T-helper 17 cell (primary cell): ENCODE measurements around the gene CROCC. TPM values are rescaled to one million over a fixed set of nuclear protein-coding genes. Genes with fewer than 3 reads are reported as not detected.
A peak's percentile ranks its signal among the peaks of the same experiment; 100 is the strongest.
"Not testable (repeated sequence)": the region's sequence is repeated elsewhere in the genome, so short reads cannot be mapped to it uniquely, and the experiment has no call there.

ENCODE experiments used
- ATAC-seq: fragments of 150-1000 bp; cut with Tn5 transposase; 2 replicates; pipeline ENCODE4 v1.10.0; 2021; ENCODE audit warnings: mild to moderate bottlenecking, moderate library complexity
- DNase-seq, 3 donors: peaks; one replicate each; pipeline versions ENCODE4 v3.0.0 to v3.0.0-alpha.2; 2020 to 2021
- H3K9me3 ChIP-seq: one replicate; pipeline ENCODE4 v1.7.0; 2013; ENCODE audit warnings: low read length, mild to moderate bottlenecking; ENCODE audit not compliant: control insufficient read depth, poor library complexity, severe bottlenecking
- H3K27ac Mint-ChIP-seq: one replicate; pipeline ENCODE4 v1.8.0; 2022; ENCODE audit warnings: mild to moderate bottlenecking, moderate library complexity, mixed read lengths
- H3K27me3 Mint-ChIP-seq: one replicate; pipeline ENCODE4 v1.8.0; 2022; ENCODE audit warnings: mixed read lengths
- H3K36me3 Mint-ChIP-seq: one replicate; pipeline ENCODE4 v1.8.0; 2022; ENCODE audit warnings: low read depth, mixed read lengths
- H3K4me1 Mint-ChIP-seq: one replicate; pipeline ENCODE4 v1.8.0; 2022; ENCODE audit warnings: mild to moderate bottlenecking, mixed read lengths
- H3K4me3 Mint-ChIP-seq: one replicate; pipeline ENCODE4 v1.8.0; 2022; ENCODE audit warnings: mild to moderate bottlenecking, moderate library complexity, mixed read lengths
- total RNA-seq, 4 donors: library from RNA in 2 of 4; stranded (reverse) in 2 of 4; gene quantifications; one replicate each; pipeline ENCODE4 v1.2.3 and lab custom pipeline; 2022 to 2026

CROCC gene
- total RNA-seq, 2 donors from 2014 or later: 52.4 to 55.9 TPM

GRCh38 chr1:16914928-16915626, 6.7 kb upstream of the CROCC start:
- Mint-ChIP-seq H3K4me3 (peak overlapping the region; percentile 97), H3K27ac (peak overlapping the region; percentile 80), H3K4me1 (peaks cover 43% of the 10 kb centered on the region)
- H3K9me3 ChIP-seq, DNase-seq, ATAC-seq, H3K27me3 Mint-ChIP-seq, H3K36me3 Mint-ChIP-seq: not testable (repeated sequence)

GRCh38 chr1:16915627-16915973, 6.1 kb upstream of the CROCC start:
- no peaks in the 10 kb centered on the region for H3K27me3 Mint-ChIP-seq
- no peak for DNase-seq
- peak overlapping the region; percentile 80 for H3K27ac Mint-ChIP-seq
- H3K4me3 Mint-ChIP-seq: peak overlapping the region; percentile 97
- H3K9me3 ChIP-seq: no peaks in the 10 kb centered on the region
- peaks cover 43% of the 10 kb centered on the region for H3K4me1 Mint-ChIP-seq
- no peak for ATAC-seq
- H3K36me3 Mint-ChIP-seq: peaks cover 3% of the 10 kb centered on the region

- peak overlapping the region; percentile 80 for H3K27ac Mint-ChIP-seq
- not testable (repeated sequence) for H3K4me3 Mint-ChIP-seq, H3K9me3 ChIP-seq, ATAC-seq, DNase-seq, H3K27me3 Mint-ChIP-seq, H3K36me3 Mint-ChIP-seq
- H3K4me1 Mint-ChIP-seq: peaks cover 49% of the 10 kb centered on the region
These were observed 5.5 kb upstream of the CROCC start for GRCh38 chr1:16916036-16916880.

- ATAC-seq: no peak
- Mint-ChIP-seq H3K27ac (peak overlapping the region; percentile 24), H3K36me3 (peaks cover 3% of the 10 kb centered on the region), H3K27me3 (no peaks in the 10 kb centered on the region), H3K4me1 (peaks cover 51% of the 10 kb centered on the region), H3K4me3 (no peak overlapping the region)
- DNase-seq: no peak
- no peaks in the 10 kb centered on the region for H3K9me3 ChIP-seq
These were observed 3.4 kb upstream of the CROCC start for GRCh38 chr1:16918371-16918770.

GRCh38 chr1:16918936-16919665, 2.6 kb upstream of the CROCC start:
- H3K4me1 Mint-ChIP-seq: peaks cover 47% of the 10 kb centered on the region
- ATAC-seq: not testable (repeated sequence)

GRCh38 chr1:16920951-16921350, 780 bp upstream of the CROCC start:
- Mint-ChIP-seq H3K36me3 (peaks cover 6% of the 10 kb centered on the region), H3K27ac (peak overlapping the region; percentile 75), H3K4me3 (peak overlapping the region; percentile 21), H3K27me3 (no peaks in the 10 kb centered on the region), H3K4me1 (peaks cover 44% of the 10 kb centered on the region)
- no peak for ATAC-seq
- DNase-seq: no peak
- H3K9me3 ChIP-seq: no peaks in the 10 kb centered on the region

More at GRCh38 chr1:16918936-16919665, 2.6 kb upstream of the CROCC start:
- not testable (repeated sequence) for H3K36me3 Mint-ChIP-seq, H3K9me3 ChIP-seq, H3K4me3 Mint-ChIP-seq, DNase-seq, H3K27me3 Mint-ChIP-seq
- peak overlapping the region; percentile 37 for H3K27ac Mint-ChIP-seq

- peaks cover 46% of the 10 kb centered on the region for H3K4me1 Mint-ChIP-seq
- DNase-seq (no peak), ATAC-seq (no peak)
- H3K9me3 ChIP-seq: no peaks in the 10 kb centered on the region
- H3K27ac Mint-ChIP-seq: peak overlapping the region; percentile 49
- peaks cover 6% of the 10 kb centered on the region for H3K36me3 Mint-ChIP-seq
- H3K4me3 Mint-ChIP-seq: no peak overlapping the region
- H3K27me3 Mint-ChIP-seq: no peaks in the 10 kb centered on the region
These were observed 735 bp downstream of the CROCC start for GRCh38 chr1:16922466-16922865.

- Mint-ChIP-seq H3K4me3 (no peak overlapping the region), H3K27me3 (no peaks in the 10 kb centered on the region), H3K4me1 (peaks cover 50% of the 10 kb centered on the region), H3K36me3 (peaks cover 6% of the 10 kb centered on the region), H3K27ac (peak overlapping the region; percentile 49)
- DNase-seq (no peak), ATAC-seq (no peak)
- H3K9me3 ChIP-seq: no peaks in the 10 kb centered on the region
These were observed 1.2 kb downstream of the CROCC start for GRCh38 chr1:16922885-16923431.

- Mint-ChIP-seq H3K27me3 (no peaks in the 10 kb centered on the region), H3K27ac (no peak overlapping the region), H3K36me3 (peaks cover 3% of the 10 kb centered on the region), H3K4me3 (no peak overlapping the region), H3K4me1 (peaks cover 52% of the 10 kb centered on the region)
- no peaks in the 10 kb centered on the region for H3K9me3 ChIP-seq
- ATAC-seq (no peak), DNase-seq (no peak)
These were observed 2.6 kb downstream of the CROCC start for GRCh38 chr1:16924216-16924918.

- Mint-ChIP-seq H3K27ac (peak overlapping the region; percentile 81), H3K36me3 (peaks cover 3% of the 10 kb centered on the region), H3K27me3 (no peaks in the 10 kb centered on the region), H3K4me3 (no peak overlapping the region), H3K4me1 (peaks cover 52% of the 10 kb centered on the region)
- ATAC-seq (no peak), DNase-seq (no peak)
- no peaks in the 10 kb centered on the region for H3K9me3 ChIP-seq
These were observed 3.3 kb downstream of the CROCC start for GRCh38 chr1:16924919-16925477.

- Mint-ChIP-seq H3K27me3 (no peaks in the 10 kb centered on the region), H3K4me1 (peaks cover 52% of the 10 kb centered on the region), H3K27ac (peak overlapping the region; percentile 81), H3K4me3 (no peak overlapping the region), H3K36me3 (peaks cover 6% of the 10 kb centered on the region)
- no peak for DNase-seq
- ATAC-seq: no peak
- no peaks in the 10 kb centered on the region for H3K9me3 ChIP-seq
These were observed 4.1 kb downstream of the CROCC start for GRCh38 chr1:16925635-16926490.
